ENCODE measurements around the gene GTPBP4.

DNA sequence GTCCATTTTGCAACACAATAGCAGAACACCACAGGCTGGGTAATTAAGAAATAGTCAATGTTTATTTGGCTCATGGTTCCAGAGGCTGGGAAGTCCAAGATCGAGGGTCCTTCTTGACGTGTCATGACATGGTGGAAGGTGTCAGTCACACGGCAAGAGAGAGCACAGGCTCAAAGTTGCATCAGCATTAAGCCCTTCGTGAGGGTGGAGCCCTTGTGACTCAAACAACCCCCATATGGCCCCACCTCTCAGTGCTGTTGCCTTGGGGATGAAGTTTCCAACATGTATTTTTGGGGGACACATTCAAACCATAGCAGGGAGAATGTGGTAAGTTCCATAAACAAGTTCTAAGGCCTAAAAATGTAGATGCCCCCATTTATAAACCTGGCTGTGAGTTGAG is 24.6 kb upstream of the GTPBP4 start:
- TF ChIP-seq, protein P1, sequence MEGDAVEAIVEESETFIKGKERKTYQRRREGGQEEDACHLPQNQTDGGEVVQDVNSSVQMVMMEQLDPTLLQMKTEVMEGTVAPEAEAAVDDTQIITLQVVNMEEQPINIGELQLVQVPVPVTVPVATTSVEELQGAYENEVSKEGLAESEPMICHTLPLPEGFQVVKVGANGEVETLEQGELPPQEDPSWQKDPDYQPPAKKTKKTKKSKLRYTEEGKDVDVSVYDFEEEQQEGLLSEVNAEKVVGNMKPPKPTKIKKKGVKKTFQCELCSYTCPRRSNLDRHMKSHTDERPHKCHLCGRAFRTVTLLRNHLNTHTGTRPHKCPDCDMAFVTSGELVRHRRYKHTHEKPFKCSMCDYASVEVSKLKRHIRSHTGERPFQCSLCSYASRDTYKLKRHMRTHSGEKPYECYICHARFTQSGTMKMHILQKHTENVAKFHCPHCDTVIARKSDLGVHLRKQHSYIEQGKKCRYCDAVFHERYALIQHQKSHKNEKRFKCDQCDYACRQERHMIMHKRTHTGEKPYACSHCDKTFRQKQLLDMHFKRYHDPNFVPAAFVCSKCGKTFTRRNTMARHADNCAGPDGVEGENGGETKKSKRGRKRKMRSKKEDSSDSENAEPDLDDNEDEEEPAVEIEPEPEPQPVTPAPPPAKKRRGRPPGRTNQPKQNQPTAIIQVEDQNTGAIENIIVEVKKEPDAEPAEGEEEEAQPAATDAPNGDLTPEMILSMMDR (IDR thresholded peaks at IDR 0.05; ENCODE audit: low read length), result no peak
- no peak for TF ChIP-seq EZH2 (IDR thresholded peaks at IDR 0.05; ENCODE audit: borderline replicate concordance, low read length)
